Right renal pelvis (tissue), 4 donors: ENCODE results near the gene HS6ST3. TPM values are rescaled to one million over a fixed set of nuclear protein-coding genes. Genes with fewer than 3 reads are reported as not detected.

ENCODE experiments used
- DNase-seq, 4 donors: peaks; one replicate each; pipeline ENCODE4 v3.0.0-alpha.2; 2013; ENCODE audit warnings: low read depth in 4 of 4, low spot score in 3 of 4, missing footprints in 1 of 4
- polyA plus RNA-seq, 4 donors: library from polyadenylated mRNA; unstranded; fragments of 120-200 nt; gene quantifications; one replicate each; pipeline ENCODE4 v1.2.1, GENCODE V29; 2013; ENCODE audit not compliant: insufficient read length in 4 of 4

HS6ST3 gene
- polyA plus RNA-seq, 4 donors: 2.9 to 4.4 (median 3.8) TPM

DNA sequence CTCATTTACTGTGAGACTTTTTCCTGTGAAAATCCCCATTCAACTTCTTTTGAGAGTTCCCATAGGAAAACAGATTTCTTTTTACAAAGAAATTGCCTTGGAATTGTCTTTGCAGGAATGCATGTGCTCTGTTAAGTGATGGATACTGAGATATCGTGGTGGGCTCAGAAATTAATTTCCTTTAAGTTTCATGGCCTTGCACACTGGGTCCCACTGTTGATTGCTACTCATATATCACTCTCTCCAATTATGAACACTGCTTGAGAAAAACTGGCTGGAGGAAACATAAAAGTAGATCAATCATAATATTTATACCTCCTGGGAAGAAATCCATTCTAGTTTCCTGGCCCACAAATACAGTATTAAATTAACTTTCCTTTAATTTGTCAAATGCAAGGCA lies 773.1 kb downstream of the HS6ST3 start:
- DNase-seq: no peak

DNA sequence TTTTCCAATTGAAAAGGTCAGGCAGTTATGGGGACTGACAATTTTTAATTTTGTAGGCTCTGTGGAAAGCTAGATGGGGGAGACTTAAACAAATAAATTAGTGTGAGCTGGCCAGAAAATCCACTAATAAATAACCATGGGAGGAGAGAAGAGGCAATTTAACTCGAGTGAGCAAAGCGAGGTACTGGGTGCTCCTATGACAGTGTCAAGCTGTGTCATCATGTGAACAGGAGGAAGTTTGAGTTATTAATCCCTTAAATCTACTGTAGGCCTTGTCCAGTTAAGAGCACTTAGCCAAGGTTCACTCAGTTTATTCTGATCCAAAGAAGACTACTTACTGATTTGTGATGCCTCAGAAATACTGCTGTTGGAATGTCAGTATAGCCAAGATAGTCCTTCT lies 781.6 kb downstream of the HS6ST3 start:
- peak in 1 of 4 donors; percentile 28 for DNase-seq

DNA sequence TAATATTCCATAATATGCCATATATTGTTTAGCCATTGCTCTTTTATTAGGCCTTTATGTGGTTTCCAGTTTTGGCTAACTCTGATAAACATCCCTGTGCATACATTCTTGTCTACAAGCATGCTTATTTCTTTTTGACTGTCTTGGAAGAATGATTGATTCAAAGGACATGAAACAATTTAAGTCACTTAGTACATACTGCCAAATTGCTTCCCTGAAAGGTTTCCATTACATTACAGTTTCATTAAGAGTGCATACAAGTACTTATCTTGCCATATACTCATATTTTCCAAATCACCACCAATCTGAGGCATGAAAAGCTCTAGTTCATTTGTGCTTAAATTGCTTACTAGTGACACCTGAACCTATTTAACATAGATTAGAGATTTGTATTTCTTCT lies 790.5 kb downstream of the HS6ST3 start:
- no peak for DNase-seq

Other genes with a start within 250 kb of the HS6ST3 start
- gene UGGT2, start 36.7 kb upstream of the HS6ST3 start, polyA plus RNA-seq: 10 to 100 TPM; 34.0 to 50.1 (median 42.8) TPM